Measurements from ENCODE around the gene OLIG2.

OLIG2 gene

GRCh38 chr21:33069243-33069642 lies 43.5 kb downstream of the OLIG2 start:
- no peak for DNase-seq

- no peak for DNase-seq
Measured at GRCh38 chr21:33069645-33069993, 43.9 kb downstream of the OLIG2 start.

DNA sequence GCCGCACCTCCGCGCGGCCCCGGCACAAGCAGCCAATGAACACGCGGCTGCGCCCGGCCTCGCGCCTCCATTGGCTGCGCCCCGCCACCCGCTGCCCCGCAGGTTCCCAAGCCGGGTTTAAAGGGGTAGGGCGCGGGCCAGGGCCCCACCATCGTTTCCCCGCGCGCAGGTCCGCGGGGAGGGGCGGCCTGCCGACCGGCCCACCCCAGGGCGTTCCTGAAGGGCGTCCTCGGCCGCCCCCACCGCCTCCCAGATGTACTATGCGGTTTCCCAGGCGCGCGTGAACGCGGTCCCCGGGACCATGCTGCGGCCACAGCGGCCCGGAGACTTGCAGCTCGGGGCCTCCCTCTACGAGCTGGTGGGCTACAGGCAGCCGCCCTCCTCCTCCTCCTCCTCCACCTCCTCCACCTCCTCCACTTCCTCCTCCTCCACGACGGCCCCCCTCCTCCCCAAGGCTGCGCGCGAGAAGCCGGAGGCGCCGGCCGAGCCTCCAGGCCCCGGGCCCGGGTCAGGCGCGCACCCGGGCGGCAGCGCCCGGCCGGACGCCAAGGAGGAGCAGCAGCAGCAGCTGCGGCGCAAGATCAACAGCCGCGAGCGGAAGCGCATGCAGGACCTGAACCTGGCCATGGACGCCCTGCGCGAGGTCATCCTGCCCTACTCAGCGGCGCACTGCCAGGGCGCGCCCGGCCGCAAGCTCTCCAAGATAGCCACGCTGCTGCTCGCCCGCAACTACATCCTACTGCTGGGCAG lies 44.4 kb downstream of the OLIG2 start, which contains the start of gene OLIG1:
OLIG1 (plus strand) TSS at position 148 of the 750 bp plus-strand sequence; CDS start at position 254, 106 bp downstream.
- DNase-seq, result no peak

- no peak for DNase-seq
Measured at GRCh38 chr21:33070744-33070997, 44.9 kb downstream of the OLIG2 start.

DNA sequence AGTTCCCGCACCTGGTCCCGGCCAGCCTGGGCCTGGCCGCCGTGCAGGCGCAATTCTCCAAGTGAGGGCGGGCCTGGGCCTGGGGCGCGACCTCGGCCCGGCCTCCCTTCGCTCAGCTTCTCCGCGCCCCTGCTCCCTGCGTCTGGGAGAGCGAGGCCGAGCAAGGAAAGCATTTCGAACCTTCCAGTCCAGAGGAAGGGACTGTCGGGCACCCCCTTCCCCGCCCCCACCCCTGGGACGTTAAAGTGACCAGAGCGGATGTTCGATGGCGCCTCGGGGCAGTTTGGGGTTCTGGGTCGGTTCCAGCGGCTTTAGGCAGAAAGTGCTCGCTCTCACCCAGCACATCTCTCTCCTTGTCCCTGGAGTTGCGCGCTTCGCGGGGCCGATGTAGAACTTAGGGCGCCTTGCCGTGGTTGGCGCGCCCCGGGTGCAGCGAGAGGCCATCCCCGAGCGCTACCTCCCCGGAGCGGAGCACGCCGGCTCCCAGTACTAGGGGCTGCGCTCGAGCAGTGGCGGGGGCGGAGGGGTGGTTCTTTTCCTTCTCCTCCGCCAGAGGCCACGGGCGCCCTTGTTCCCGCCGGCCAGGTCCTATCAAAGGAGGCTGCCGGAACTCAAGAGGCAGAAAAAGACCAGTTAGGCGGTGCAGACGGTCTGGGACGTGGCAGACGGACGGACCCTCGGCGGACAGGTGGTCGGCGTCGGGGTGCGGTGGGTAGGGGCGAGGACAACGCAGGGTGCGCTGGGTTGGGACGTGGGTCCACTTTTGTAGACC lies 45.4 kb downstream of the OLIG2 start:
- no peak for DNase-seq

GRCh38 chr21:33071770-33072306 lies 46.1 kb downstream of the OLIG2 start:
- DNase-seq, result no peak

DNA sequence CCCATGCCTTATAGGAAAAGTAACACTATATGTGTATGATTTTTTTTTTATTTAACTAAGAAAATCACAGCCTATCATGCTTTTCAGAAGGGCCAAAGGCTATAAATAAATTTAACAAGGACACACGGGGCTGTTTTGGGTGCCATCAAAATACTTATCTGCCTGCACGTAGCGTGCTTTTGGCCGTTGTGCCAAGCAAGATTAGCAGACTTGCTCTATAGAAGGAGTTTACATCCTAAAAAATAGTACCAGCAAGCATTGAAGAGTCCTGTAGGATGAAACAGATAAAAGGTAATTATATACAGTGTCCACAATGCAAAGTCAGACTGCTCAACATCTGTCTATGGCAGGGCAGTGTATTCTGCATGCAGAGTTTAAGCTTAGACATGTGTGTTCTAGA lies 47.9 kb downstream of the OLIG2 start:
- DNase-seq, result no peak

GRCh38 chr21:33075128-33075527 lies 49.4 kb downstream of the OLIG2 start:
- no peak for DNase-seq

- no peak for DNase-seq
Measured at GRCh38 chr21:33075596-33076195, 50.0 kb downstream of the OLIG2 start.

GRCh38 chr21:33076600-33077329 lies 51.0 kb downstream of the OLIG2 start:
- no peak for DNase-seq
